Uterus (tissue), 4 donors: ENCODE measurements around the gene ARID5A. TPM values are rescaled to one million over a fixed set of nuclear protein-coding genes. Genes with fewer than 3 reads are reported as not detected.

Experiments
- DNase-seq, 2 donors: peaks; one replicate each; pipeline ENCODE4 v3.0.0-alpha.2; 2019 to 2020
- H3K27ac ChIP-seq, 2 donors: fragments of 200-600 bp; sonication (generic); 1 replicate in 1 of 2; 2 replicates in 1 of 2; pipeline ENCODE4 v1.5.1; 2016 to 2018
- H3K27me3 ChIP-seq, 2 donors: fragments of 200-600 bp; sonication (generic); one replicate each; pipeline ENCODE4 v1.5.1; 2018 to 2019; ENCODE audit warnings: control low read depth in 1 of 2
- H3K36me3 ChIP-seq, 2 donors: fragments of 200-600 bp; sonication (generic); one replicate each; pipeline ENCODE4 v1.5.1; 2019; ENCODE audit warnings: control low read depth in 1 of 2
- H3K4me1 ChIP-seq, 2 donors: fragments of 200-600 bp; sonication (generic); one replicate each; pipeline ENCODE4 v1.5.1; 2018 to 2019; ENCODE audit warnings: control low read depth in 1 of 2
- H3K4me3 ChIP-seq, 2 donors: fragments of 200-600 bp; sonication (generic); 1 replicate in 1 of 2; 2 replicates in 1 of 2; pipeline ENCODE4 v1.5.1; 2018 to 2019; ENCODE audit warnings: mild to moderate bottlenecking in 1 of 2
- H3K9me3 ChIP-seq, 2 donors: fragments of 200-600 bp; sonication (generic); one replicate each; pipeline ENCODE4 v1.5.1; 2019; ENCODE audit warnings: control low read depth in 1 of 2
- CTCF ChIP-seq, 4 experiments: fragments of 200-600 bp in 2 of 4; fragments of 450-650 bp in 2 of 4; sonication (generic) in 2 of 4; IDR thresholded peaks; one replicate each; pipeline ENCODE4 v1.5.1; 2016 to 2019; ENCODE audit warnings: antibody characterized with exemption in 4 of 4, mild to moderate bottlenecking in 2 of 4, moderate library complexity in 1 of 4
- POLR2A ChIP-seq, 2 donors: fragments of 450-650 bp; IDR thresholded peaks; one replicate each; pipeline ENCODE4 v1.6.1; 2016; ENCODE audit warnings: antibody characterized with exemption in 2 of 2, mild to moderate bottlenecking in 1 of 2, moderate library complexity in 1 of 2
- intact Hi-C: fragments of 100-400 bp; cut with DNase I; formaldehyde crosslinking; loops from one replicate; pipeline ENCODE4 v1.15.1; 2023; ENCODE audit warnings: low total_unique reads
- total RNA-seq, 4 donors: library from RNA; depleted of rRNA in 3 of 4; stranded (reverse); fragments of >200 nt in 3 of 4; gene quantifications; one replicate each; pipeline versions ENCODE4 v1.1.0 to v1.2.4, GENCODE V29; 2014 to 2023
- donor health status: DM: yes; HTN: yes; CAD: no.

ARID5A gene
- total RNA-seq, 4 donors from 2014 or later: 15.1 to 73.5 (median 36.3) TPM

- peak; percentile 97 to 100 (median 98) for TF ChIP-seq CTCF (IDR thresholded peaks at IDR 0.05)
- TF ChIP-seq POLR2A (IDR thresholded peaks at IDR 0.05): no peak
- intact Hi-C loops: loop anchor here (5.0 kb wide), 1 partner anchor 101 kb away; no protein-coding TSS in a partner anchor
- Histone ChIP-seq H3K36me3 (no peaks in the 10 kb centered on the region), H3K9me3 (no peaks in the 10 kb centered on the region), H3K27ac (no peak overlapping the region), H3K4me1 (no peaks in the 10 kb centered on the region), H3K4me3 (peak overlapping the region in 1 of 2 donors; percentile 5), H3K27me3 (no peaks in the 10 kb centered on the region)
- peak; percentile 62 to 70 for DNase-seq
Observed at GRCh38 chr2:96507957-96508520, 28.5 kb upstream of the ARID5A start.

DNA sequence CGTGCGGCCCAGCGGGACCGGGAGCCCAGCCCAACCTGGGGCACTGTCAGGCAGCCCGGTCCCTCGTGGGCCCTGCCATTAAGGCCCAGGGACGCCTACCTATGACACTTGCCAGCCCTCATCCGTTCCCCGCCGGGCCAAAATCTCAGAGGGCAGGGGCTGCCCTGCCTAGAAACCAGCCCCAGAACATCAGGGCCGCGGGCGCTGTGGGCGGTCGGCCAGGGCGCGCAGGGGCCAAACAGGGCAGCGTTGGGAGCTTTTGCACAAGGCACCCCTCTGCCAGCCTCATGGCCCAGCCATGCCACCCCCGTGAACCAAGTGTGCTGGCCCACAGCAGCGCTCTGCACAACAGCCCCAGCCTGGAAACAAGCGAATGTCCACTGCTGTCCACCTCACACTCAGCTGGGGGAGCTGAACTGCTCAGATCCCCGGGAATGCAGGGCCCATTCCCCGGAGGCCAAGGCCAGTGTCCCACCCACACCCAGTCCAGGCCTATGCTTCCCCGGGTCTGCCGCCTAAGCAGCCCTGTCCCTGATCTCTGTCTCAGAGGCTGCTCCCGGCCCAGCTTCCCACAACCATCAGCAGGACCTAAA is 27.9 kb upstream of the ARID5A start:
- Histone ChIP-seq H3K4me1 (no peaks in the 10 kb centered on the region), H3K36me3 (no peaks in the 10 kb centered on the region), H3K9me3 (no peaks in the 10 kb centered on the region), H3K27me3 (no peaks in the 10 kb centered on the region), H3K4me3 (no peak overlapping the region), H3K27ac (no peak overlapping the region)
- intact Hi-C loops: loop anchor here (5.0 kb wide), 1 partner anchor 101 kb away; no protein-coding TSS in a partner anchor
- TF ChIP-seq CTCF (IDR thresholded peaks at IDR 0.05) (no peak), POLR2A (IDR thresholded peaks at IDR 0.05) (no peak)
- DNase-seq: no peak

DNA sequence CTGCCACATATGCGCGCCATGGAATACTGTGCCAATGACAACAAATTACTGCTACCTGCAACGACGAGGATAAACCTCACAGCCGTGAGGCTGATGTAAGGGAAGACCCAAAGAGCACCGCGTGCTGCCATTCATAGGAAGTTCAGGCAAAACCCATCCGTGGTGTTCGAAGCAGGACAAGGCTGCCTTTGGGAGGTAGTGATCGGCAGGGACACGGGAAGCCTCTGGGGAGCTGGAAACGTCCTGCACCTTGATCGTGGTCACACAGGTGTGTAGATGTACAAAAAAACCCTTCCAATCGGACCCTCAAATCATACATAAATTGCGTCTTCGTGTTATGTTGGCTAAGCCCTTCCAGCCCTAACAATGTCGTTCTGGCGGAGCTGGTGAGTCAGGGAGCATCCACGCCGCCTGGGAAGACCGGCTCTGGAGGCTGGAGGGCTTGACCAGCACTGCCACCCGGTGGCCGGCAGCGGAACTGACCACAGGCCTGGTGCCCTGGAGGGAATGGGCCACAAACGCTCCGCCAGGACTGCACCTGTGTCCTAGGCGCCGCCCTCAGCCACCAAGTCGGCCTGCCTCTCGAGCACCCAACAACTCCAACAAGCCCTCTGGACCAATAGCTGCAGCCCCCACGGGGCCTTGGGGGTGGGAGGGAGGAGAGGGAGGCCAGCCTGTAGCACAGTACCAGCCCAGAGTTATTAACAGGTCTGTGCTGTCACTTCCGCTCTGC is 27.3 kb upstream of the ARID5A start:
- Histone ChIP-seq H3K36me3 (no peaks in the 10 kb centered on the region), H3K4me3 (no peak overlapping the region), H3K27me3 (no peaks in the 10 kb centered on the region), H3K4me1 (no peaks in the 10 kb centered on the region), H3K9me3 (no peaks in the 10 kb centered on the region), H3K27ac (no peak overlapping the region)
- DNase-seq: peak; percentile 86 to 88
- TF ChIP-seq CTCF (IDR thresholded peaks at IDR 0.05) (peak; percentile 96 to 97 (median 96)), POLR2A (IDR thresholded peaks at IDR 0.05) (no peak)
- intact Hi-C loops: loop anchor here (5.0 kb wide), 1 partner anchor 102 kb away; no protein-coding TSS in a partner anchor

DNA sequence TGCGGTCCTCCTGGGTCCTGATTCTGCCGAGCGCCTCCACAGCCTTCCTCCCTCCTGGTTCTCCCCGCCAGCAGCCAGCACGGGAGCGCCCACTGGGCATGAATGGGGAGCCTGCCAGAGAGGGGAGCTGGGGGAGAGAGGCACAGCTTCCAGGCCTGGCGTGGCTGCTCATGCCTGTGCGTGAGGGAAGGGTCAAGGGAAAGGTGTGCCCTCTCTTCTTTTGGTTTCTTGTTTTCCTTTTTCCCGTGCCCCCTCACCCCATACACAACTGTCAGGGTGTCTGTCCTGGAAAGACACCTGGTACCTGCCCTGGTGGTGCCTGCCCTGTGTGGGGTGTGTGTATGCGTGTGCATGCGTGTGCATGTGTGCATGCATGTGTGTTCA is 26.7 kb upstream of the ARID5A start:
- no peaks in the 10 kb centered on the region for H3K27me3 ChIP-seq
- H3K36me3 ChIP-seq: no peaks in the 10 kb centered on the region
- TF ChIP-seq CTCF (IDR thresholded peaks at IDR 0.05) (no peak), POLR2A (IDR thresholded peaks at IDR 0.05) (no peak)
- no peaks in the 10 kb centered on the region for H3K4me1 ChIP-seq
- no peaks in the 10 kb centered on the region for H3K9me3 ChIP-seq
- no peak overlapping the region for H3K27ac ChIP-seq
- no peak for DNase-seq
- intact Hi-C loops: loop anchor here (5.0 kb wide), 1 partner anchor 103 kb away; no protein-coding TSS in a partner anchor
- no peak overlapping the region for H3K4me3 ChIP-seq
